ENCODE results near the gene SGO1.
"Not testable (repeated sequence)": the region's sequence is repeated elsewhere in the genome, so short reads cannot be mapped to it uniquely, and the experiment has no call there.

Gene SGO1

GRCh38 chr3:20213491-20213890 lies 27.5 kb upstream of the SGO1 start:
- H3K23ac ChIP-seq (ENCODE audit: low read length) = not testable (repeated sequence)

GRCh38 chr3:20207945-20208344 lies 21.9 kb upstream of the SGO1 start:
- no CpG with 5 or more reads among the region's 2 CpGs for WGBS (ENCODE audit: extremely low coverage, insufficient coverage, insufficient read length)
- H3K4ac ChIP-seq (ENCODE audit: low read depth, low read length); H3K79me2 ChIP-seq (ENCODE audit: control insufficient read depth, insufficient read depth, low read length, poor library complexity); H3K23ac ChIP-seq (ENCODE audit: low read length); H2BK120ac ChIP-seq (ENCODE audit: insufficient read depth, low read length, poor library complexity); H2BK5ac ChIP-seq (ENCODE audit: low read depth, low read length, poor library complexity); H3K4me1 ChIP-seq (ENCODE audit: control insufficient read depth in 1 of 2, insufficient read depth in 2 of 2, low read length in 2 of 2); H3K36me3 ChIP-seq (ENCODE audit: control insufficient read depth in 1 of 2, insufficient read depth in 2 of 2, low read length in 2 of 2); H3K27me3 ChIP-seq (ENCODE audit: insufficient read depth, low read length); H4K8ac ChIP-seq (ENCODE audit: low read depth, low read length); H3K9ac ChIP-seq (ENCODE audit: low read length); H2AK5ac ChIP-seq (ENCODE audit: low read length); H4K12ac ChIP-seq (ENCODE audit: low read depth, low read length); H3K14ac ChIP-seq (ENCODE audit: low read length); H3K27ac ChIP-seq (ENCODE audit: low read depth, low read length); H3K4me2 ChIP-seq (ENCODE audit: low read length); H4K91ac ChIP-seq (ENCODE audit: low read depth, low read length); H3K9me3 ChIP-seq (ENCODE audit: insufficient read depth, low read depth, low read length); H3K4me3 ChIP-seq (ENCODE audit: low read depth, low read length); H3K18ac ChIP-seq (ENCODE audit: low read length); DNase-seq; H2AFZ ChIP-seq (ENCODE audit: insufficient read depth, low read length, poor library complexity); H2BK12ac ChIP-seq (ENCODE audit: low read length); H3K79me1 ChIP-seq (ENCODE audit: low read length): not testable (repeated sequence)

More at GRCh38 chr3:20213491-20213890, 27.5 kb upstream of the SGO1 start:
- not testable (repeated sequence) for H2BK120ac ChIP-seq (ENCODE audit: insufficient read depth, low read length, poor library complexity); H3K18ac ChIP-seq (ENCODE audit: low read length); H3K36me3 ChIP-seq (ENCODE audit: control insufficient read depth in 1 of 2, insufficient read depth in 2 of 2, low read length in 2 of 2); H3K9ac ChIP-seq (ENCODE audit: low read length); H3K4me1 ChIP-seq (ENCODE audit: control insufficient read depth in 1 of 2, insufficient read depth in 2 of 2, low read length in 2 of 2); H3K4me3 ChIP-seq (ENCODE audit: low read depth, low read length); H2AFZ ChIP-seq (ENCODE audit: insufficient read depth, low read length, poor library complexity); H3K79me1 ChIP-seq (ENCODE audit: low read length); H4K12ac ChIP-seq (ENCODE audit: low read depth, low read length); DNase-seq; H2BK5ac ChIP-seq (ENCODE audit: low read depth, low read length, poor library complexity); H3K14ac ChIP-seq (ENCODE audit: low read length); H4K8ac ChIP-seq (ENCODE audit: low read depth, low read length); H2AK5ac ChIP-seq (ENCODE audit: low read length); H3K27ac ChIP-seq (ENCODE audit: low read depth, low read length); H3K79me2 ChIP-seq (ENCODE audit: control insufficient read depth, insufficient read depth, low read length, poor library complexity); H3K4ac ChIP-seq (ENCODE audit: low read depth, low read length); H3K27me3 ChIP-seq (ENCODE audit: insufficient read depth, low read length); H2BK12ac ChIP-seq (ENCODE audit: low read length); H3K9me3 ChIP-seq (ENCODE audit: insufficient read depth, low read depth, low read length); H3K4me2 ChIP-seq (ENCODE audit: low read length); H4K91ac ChIP-seq (ENCODE audit: low read depth, low read length)
- WGBS (ENCODE audit: extremely low coverage, insufficient coverage, insufficient read length) = no CpG with 5 or more reads among the region's 1 CpG

GRCh38 chr3:20205898-20206297 lies 19.9 kb upstream of the SGO1 start:
- H3K9me3 ChIP-seq (ENCODE audit: insufficient read depth, low read depth, low read length); H3K4ac ChIP-seq (ENCODE audit: low read depth, low read length); H4K12ac ChIP-seq (ENCODE audit: low read depth, low read length); DNase-seq; H2BK5ac ChIP-seq (ENCODE audit: low read depth, low read length, poor library complexity); H3K79me2 ChIP-seq (ENCODE audit: control insufficient read depth, insufficient read depth, low read length, poor library complexity); H3K4me3 ChIP-seq (ENCODE audit: low read depth, low read length); H4K91ac ChIP-seq (ENCODE audit: low read depth, low read length); H3K23ac ChIP-seq (ENCODE audit: low read length); H3K27me3 ChIP-seq (ENCODE audit: insufficient read depth, low read length); H2AFZ ChIP-seq (ENCODE audit: insufficient read depth, low read length, poor library complexity); H3K9ac ChIP-seq (ENCODE audit: low read length); H2BK12ac ChIP-seq (ENCODE audit: low read length); H3K27ac ChIP-seq (ENCODE audit: low read depth, low read length); H2AK5ac ChIP-seq (ENCODE audit: low read length); H3K4me1 ChIP-seq (ENCODE audit: control insufficient read depth in 1 of 2, insufficient read depth in 2 of 2, low read length in 2 of 2); H3K79me1 ChIP-seq (ENCODE audit: low read length); H3K18ac ChIP-seq (ENCODE audit: low read length); H4K8ac ChIP-seq (ENCODE audit: low read depth, low read length); H3K36me3 ChIP-seq (ENCODE audit: control insufficient read depth in 1 of 2, insufficient read depth in 2 of 2, low read length in 2 of 2); H3K4me2 ChIP-seq (ENCODE audit: low read length); H3K14ac ChIP-seq (ENCODE audit: low read length); H2BK120ac ChIP-seq (ENCODE audit: insufficient read depth, low read length, poor library complexity): not testable (repeated sequence)

- Histone ChIP-seq H3K14ac (ENCODE audit: low read length) (no peak overlapping the region), H3K4ac (ENCODE audit: low read depth, low read length) (no peak overlapping the region), H3K9ac (ENCODE audit: low read length) (no peak overlapping the region)
Observed at GRCh38 chr3:20201143-20201542, 15.1 kb upstream of the SGO1 start.

GRCh38 chr3:20197775-20198174 lies 11.8 kb upstream of the SGO1 start:
- Histone ChIP-seq H3K79me2 (ENCODE audit: control insufficient read depth, insufficient read depth, low read length, poor library complexity) (no peaks in the 10 kb centered on the region), H3K27me3 (ENCODE audit: insufficient read depth, low read length) (no peaks in the 10 kb centered on the region), H2BK120ac (ENCODE audit: insufficient read depth, low read length, poor library complexity) (no peak overlapping the region), H3K23ac (ENCODE audit: low read length) (no peak overlapping the region), H4K8ac (ENCODE audit: low read depth, low read length) (no peak overlapping the region), H3K18ac (ENCODE audit: low read length) (no peak overlapping the region), H3K4me2 (ENCODE audit: low read length) (no peak overlapping the region), H2AK5ac (ENCODE audit: low read length) (no peak overlapping the region), H4K12ac (ENCODE audit: low read depth, low read length) (no peak overlapping the region), H3K36me3 (ENCODE audit: control insufficient read depth in 1 of 2, insufficient read depth in 2 of 2, low read length in 2 of 2) (no peaks in the 10 kb centered on the region), H3K4me3 (ENCODE audit: low read depth, low read length) (no peak overlapping the region), H2BK12ac (ENCODE audit: low read length) (no peak overlapping the region), H3K9me3 (ENCODE audit: insufficient read depth, low read depth, low read length) (no peaks in the 10 kb centered on the region), H2BK5ac (ENCODE audit: low read depth, low read length, poor library complexity) (no peak overlapping the region), H3K27ac (ENCODE audit: low read depth, low read length) (no peak overlapping the region), H3K4me1 (ENCODE audit: control insufficient read depth in 1 of 2, insufficient read depth in 2 of 2, low read length in 2 of 2) (no peaks in the 10 kb centered on the region), H3K9ac (ENCODE audit: low read length) (no peak overlapping the region), H3K79me1 (ENCODE audit: low read length) (no peaks in the 10 kb centered on the region), H3K4ac (ENCODE audit: low read depth, low read length) (no peak overlapping the region), H2AFZ (ENCODE audit: insufficient read depth, low read length, poor library complexity) (no peak overlapping the region), H4K91ac (ENCODE audit: low read depth, low read length) (no peak overlapping the region), H3K14ac (ENCODE audit: low read length) (no peak overlapping the region)
- no CpG with 5 or more reads among the region's 3 CpGs for WGBS (ENCODE audit: extremely low coverage, insufficient coverage, insufficient read length)
- DNase-seq = no peak

More at GRCh38 chr3:20201143-20201542, 15.1 kb upstream of the SGO1 start:
- no peak overlapping the region for H3K18ac ChIP-seq (ENCODE audit: low read length)
- no peak overlapping the region for H3K4me2 ChIP-seq (ENCODE audit: low read length)
- no peak overlapping the region for H2BK5ac ChIP-seq (ENCODE audit: low read depth, low read length, poor library complexity)
- H3K79me2 ChIP-seq (ENCODE audit: control insufficient read depth, insufficient read depth, low read length, poor library complexity) = no peaks in the 10 kb centered on the region
- H2AK5ac ChIP-seq (ENCODE audit: low read length) = no peak overlapping the region
- no peaks in the 10 kb centered on the region for H3K9me3 ChIP-seq (ENCODE audit: insufficient read depth, low read depth, low read length)
- no peak overlapping the region for H4K12ac ChIP-seq (ENCODE audit: low read depth, low read length)
- DNase-seq = no peak
- no peak overlapping the region for H4K91ac ChIP-seq (ENCODE audit: low read depth, low read length)
- H4K8ac ChIP-seq (ENCODE audit: low read depth, low read length) = no peak overlapping the region
- no peaks in the 10 kb centered on the region for H3K4me1 ChIP-seq (ENCODE audit: control insufficient read depth in 1 of 2, insufficient read depth in 2 of 2, low read length in 2 of 2)
- no peak overlapping the region for H2BK12ac ChIP-seq (ENCODE audit: low read length)
- no peaks in the 10 kb centered on the region for H3K27me3 ChIP-seq (ENCODE audit: insufficient read depth, low read length)
- H3K79me1 ChIP-seq (ENCODE audit: low read length) = no peaks in the 10 kb centered on the region
- H3K23ac ChIP-seq (ENCODE audit: low read length) = no peak overlapping the region
- H2AFZ ChIP-seq (ENCODE audit: insufficient read depth, low read length, poor library complexity) = no peak overlapping the region
- H3K36me3 ChIP-seq (ENCODE audit: control insufficient read depth in 1 of 2, insufficient read depth in 2 of 2, low read length in 2 of 2) = no peaks in the 10 kb centered on the region
- H3K27ac ChIP-seq (ENCODE audit: low read depth, low read length) = no peak overlapping the region
- H3K4me3 ChIP-seq (ENCODE audit: low read depth, low read length) = no peak overlapping the region
- H2BK120ac ChIP-seq (ENCODE audit: insufficient read depth, low read length, poor library complexity) = no peak overlapping the region

Measured in trophoblast cell (in vitro differentiated cells and primary cell).